Fibroblast of lung (primary cell): Measurements from ENCODE around the gene ZDHHC14.

Experiments used
- CTCF ChIP-seq, 2 donors: IDR thresholded peaks in 1 of 2; conservative IDR thresholded peaks in 1 of 2; 1 replicate in 1 of 2; 2 replicates in 1 of 2; pipeline ENCODE4 v1.5.1; 2011 to 2012; ENCODE audit warnings: low read length in 2 of 2, control low read depth in 1 of 2, inconsistent platforms in 1 of 2, low read depth in 1 of 2, mild to moderate bottlenecking in 1 of 2
- EZH2 ChIP-seq: IDR thresholded peaks from 2 replicates; pipeline ENCODE4 v1.5.1; 2012; ENCODE audit warnings: low read length, control low read depth, mild to moderate bottlenecking; ENCODE audit errors: missing control alignments

- TF ChIP-seq CTCF (conservative IDR thresholded peaks at IDR 0.05 in 1 of 2, IDR thresholded peaks at IDR 0.05 in 1 of 2; ENCODE audit: low read depth in 1 of 2, low read length in 2 of 2) (no peak), EZH2 (no peak)
These were observed 149.1 kb downstream of the ZDHHC14 start for GRCh38 chr6:157530126-157530525.
